B cell (primary cell): Measurements from ENCODE around the gene TEX19. TPM values are rescaled to one million over a fixed set of nuclear protein-coding genes. Genes with fewer than 3 reads are reported as not detected.

ENCODE experiments used
- ATAC-seq: fragments of 200-7000 bp; cut with Tn5 transposase; one replicate; pipeline ENCODE4 v1.10.0; 2021; ENCODE audit warnings: low read depth, mild to moderate bottlenecking, moderate number of reproducible peaks, moderate library complexity
- CTCF ChIA-PET: fragments of 350-600 bp; sonication (Branson Sonifier 250); formaldehyde crosslinking; loops from one replicate; lab custom pipeline; 2021; ENCODE audit warnings: antibody characterized with exemption, inconsistent platforms; lab: Charles Lee
- POLR2A ChIA-PET: fragments of 350-600 bp; sonication (Branson Sonifier 250); formaldehyde crosslinking; loops from one replicate; lab custom pipeline; 2021; ENCODE audit warnings: antibody characterized with exemption; lab: Charles Lee
- DNase-seq: peaks from one replicate; pipeline ENCODE4 v3.0.0; 2013
- H2AFZ ChIP-seq: 2 replicates; pipeline ENCODE4 v1.6.1; 2012; ENCODE audit warnings: mild to moderate bottlenecking, low read depth, low read length; ENCODE audit not compliant: insufficient read depth, poor library complexity, severe bottlenecking
- H3K27ac ChIP-seq, 2 donors: 1 replicate in 1 of 2; 2 replicates in 1 of 2; pipeline ENCODE4 v1.5.1; 2012 to 2013; ENCODE audit warnings: low read length in 2 of 2, mild to moderate bottlenecking in 2 of 2, moderate library complexity in 1 of 2
- H3K27me3 ChIP-seq, 4 experiments: fragments of 200-600 bp in 1 of 4; sonication (generic) in 1 of 4; replicated peaks in 1 of 4; 1 replicate in 2 of 4; 2 replicates in 2 of 4; pipeline versions ENCODE4 v1.6.1 to v1.7.0; 2013 to 2016; ENCODE audit warnings: low read length in 3 of 4, mild to moderate bottlenecking in 2 of 4, mixed read lengths in 1 of 4, moderate library complexity in 1 of 4; ENCODE audit not compliant: insufficient read depth in 4 of 4, control insufficient read depth in 3 of 4; ENCODE audit errors: control extremely low read depth in 1 of 4
- H3K36me3 ChIP-seq, 2 experiments: replicated peaks in 1 of 2; 1 replicate in 1 of 2; 2 replicates in 1 of 2; pipeline versions ENCODE4 v1.6.1 to v1.7.1; 2013; ENCODE audit warnings: low read length in 1 of 2; ENCODE audit not compliant: insufficient read depth in 2 of 2, control insufficient read depth in 1 of 2; ENCODE audit errors: control extremely low read depth in 1 of 2, extremely low read depth in 1 of 2
- H3K4me1 ChIP-seq, 2 donors: fragments of 200-600 bp in 1 of 2; sonication (generic) in 1 of 2; 1 replicate in 1 of 2; 2 replicates in 1 of 2; pipeline versions ENCODE4 v1.5.1 to v1.6.1; 2013 to 2017; ENCODE audit warnings: low read length in 2 of 2; ENCODE audit not compliant: control insufficient read depth in 2 of 2, insufficient read depth in 2 of 2
- H3K4me2 ChIP-seq: replicated peaks from 2 replicates; pipeline ENCODE3; 2012; ENCODE audit warnings: mild to moderate bottlenecking, low read depth, low read length; ENCODE audit not compliant: poor library complexity, severe bottlenecking
- H3K4me3 ChIP-seq, 5 experiments: fragments of 200-600 bp in 1 of 5; sonication (generic) in 1 of 5; 1 replicate in 3 of 5; 2 replicates in 2 of 5; pipeline versions ENCODE4 v1.5.1 to v1.7.0; 2011 to 2016; ENCODE audit warnings: low read length in 4 of 5, mild to moderate bottlenecking in 4 of 5, low read depth in 2 of 5, control low read depth in 1 of 5, moderate library complexity in 1 of 5; ENCODE audit not compliant: insufficient read depth in 1 of 5; ENCODE audit errors: control extremely low read depth in 1 of 5, extremely low read depth in 1 of 5
- H3K79me2 ChIP-seq: fragments of 200-600 bp; sonication (generic); one replicate; pipeline ENCODE4 v1.6.0; 2016; ENCODE audit warnings: low read length; ENCODE audit not compliant: control insufficient read depth, insufficient read depth
- H3K9ac ChIP-seq: fragments of 200-600 bp; sonication (generic); 2 replicates; pipeline ENCODE4 v1.6.1; 2017; ENCODE audit warnings: mild to moderate bottlenecking, low read length, moderate library complexity
- H3K9me3 ChIP-seq, 3 donors: one replicate each; pipeline versions ENCODE4 v1.6.1 to v1.7.1; 2013; ENCODE audit warnings: low read length in 2 of 3; ENCODE audit not compliant: control insufficient read depth in 2 of 3, insufficient read depth in 1 of 3; ENCODE audit errors: control extremely low read depth in 1 of 3
- H4K20me1 ChIP-seq: 2 replicates; pipeline ENCODE4 v1.6.0; 2012; ENCODE audit warnings: mild to moderate bottlenecking, low read length; ENCODE audit not compliant: insufficient read depth, control insufficient read depth, poor library complexity, severe bottlenecking
- H3K27ac Mint-ChIP-seq: one replicate; pipeline ENCODE4 v1.8.0; 2021; ENCODE audit warnings: mixed read lengths
- H3K27me3 Mint-ChIP-seq: one replicate; pipeline ENCODE4 v1.8.0; 2021; ENCODE audit warnings: mixed read lengths
- H3K4me1 Mint-ChIP-seq: one replicate; pipeline ENCODE4 v1.8.0; 2021; ENCODE audit warnings: mixed read lengths
- H3K4me3 Mint-ChIP-seq: one replicate; pipeline ENCODE4 v1.8.0; 2021; ENCODE audit warnings: mixed read lengths
- H3K9me3 Mint-ChIP-seq: one replicate; pipeline ENCODE4 v1.8.0; 2022; ENCODE audit warnings: mixed read lengths; ENCODE audit not compliant: insufficient read depth
- CTCF ChIP-seq: fragments of 200-600 bp; IDR thresholded peaks from one replicate; pipeline ENCODE4 v1.8.0; 2022; ENCODE audit warnings: antibody characterized with exemption, mild to moderate bottlenecking
- EZH2 ChIP-seq: IDR thresholded peaks from 2 replicates; pipeline ENCODE4 v1.6.1; 2012; ENCODE audit warnings: borderline replicate concordance, low read depth, mild to moderate bottlenecking, moderate library complexity, low read length; ENCODE audit not compliant: insufficient read depth, poor library complexity, severe bottlenecking
- WGBS: methylation state at CpG from one replicate; pipeline ENCODE4 v1.1.5; 2013; ENCODE audit warnings: missing lambda C conversion rate; ENCODE audit not compliant: insufficient coverage; 5-methylcytosine and 5-hydroxymethylcytosine counted together
- intact Hi-C: fragments of 100-400 bp; cut with micrococcal nuclease; formaldehyde crosslinking; loops from one replicate; pipeline ENCODE4 v1.10.0; 2022
- polyA plus RNA-seq: library from polyadenylated mRNA; depleted of rRNA; stranded (reverse); fragments of >200 nt; gene quantifications from 2 replicates; pipeline ENCODE4 v1.2.3, GENCODE V29; 2012
- total RNA-seq, 2 donors: library from RNA; stranded (reverse); fragments of 120-200 nt in 1 of 2; gene quantifications; 1 replicate in 1 of 2; 2 replicates in 1 of 2; pipeline versions ENCODE4 v1.2.3 to v1.2.4, GENCODE V29; 2013 to 2022

TEX19 gene
- total and polyA plus RNA-seq, 2 donors (not counting 1 experiment from before 2014, with no cell fraction given), result not detected

GRCh38 chr17:82338858-82339633 is 20.0 kb upstream of the TEX19 start:
- intact Hi-C loops, result no loop called here
- no peak overlapping the region for H3K4me3 ChIP-seq
- WGBS, result 85% methylated on average over 28 of the region's 29 CpGs
- peaks cover 0 to 9% (median 0%) of the 10 kb centered on the region in 3 donors for H3K9me3 ChIP-seq
- peaks cover 0 to 5% (median 0%) of the 10 kb centered on the region in 4 experiments for H3K27me3 ChIP-seq
- H3K9ac ChIP-seq, result no peak overlapping the region
- peaks cover 13 to 15% of the 10 kb centered on the region in 2 donors for H3K4me1 ChIP-seq
- ATAC-seq (no peak), DNase-seq (no peak)
- H3K4me2 ChIP-seq, result no peak overlapping the region
- no peaks in the 10 kb centered on the region for H3K79me2 ChIP-seq
- H3K27ac Mint-ChIP-seq, result no peak overlapping the region
- H3K27me3 Mint-ChIP-seq, result peaks cover 5% of the 10 kb centered on the region
- H3K9me3 Mint-ChIP-seq, result no peaks in the 10 kb centered on the region
- POLR2A ChIA-PET, result no interaction called here
- H3K27ac ChIP-seq, result no peak overlapping the region
- H4K20me1 ChIP-seq, result no peaks in the 10 kb centered on the region
- no peak overlapping the region for H2AFZ ChIP-seq
- H3K4me3 Mint-ChIP-seq, result no peak overlapping the region
- CTCF ChIA-PET, result no interaction called here
- H3K4me1 Mint-ChIP-seq, result peaks cover 14% of the 10 kb centered on the region
- H3K36me3 ChIP-seq, result no peaks in the 10 kb centered on the region
- TF ChIP-seq CTCF, result no peak
- TF ChIP-seq EZH2, result no peak
